NCI-H345 treated with DMSO at 0.1 percent for 48 hours (cell line): Measurements from ENCODE around the gene COL3A1.

Experiments
- DNase-seq: peaks from one replicate; lab custom pipeline; 2025; ENCODE audit not compliant: unreplicated experiment; lab: John Stamatoyannopoulos, UW

COL3A1 gene

GRCh38 chr2:189015359-189015758 is 41.2 kb downstream of the COL3A1 start:
- no peak for DNase-seq

- no peak for DNase-seq
Observed at GRCh38 chr2:189016311-189016861, 42.2 kb downstream of the COL3A1 start.

- DNase-seq: no peak
Observed at GRCh38 chr2:189018631-189019030, 44.5 kb downstream of the COL3A1 start.

GRCh38 chr2:189020179-189020578 is 46.0 kb downstream of the COL3A1 start:
- no peak for DNase-seq

GRCh38 chr2:189022053-189022481 is 47.9 kb downstream of the COL3A1 start:
- no peak for DNase-seq

GRCh38 chr2:189022492-189022891 is 48.3 kb downstream of the COL3A1 start:
- no peak for DNase-seq

- no peak for DNase-seq
Observed at GRCh38 chr2:189024901-189025618, 50.9 kb downstream of the COL3A1 start.

- no peak for DNase-seq
Observed at GRCh38 chr2:189037518-189037917, 63.3 kb downstream of the COL3A1 start.

- DNase-seq: no peak
Observed at GRCh38 chr2:189045836-189046235, 71.7 kb downstream of the COL3A1 start.

- DNase-seq: no peak
Observed at GRCh38 chr2:189046320-189046719, 72.1 kb downstream of the COL3A1 start.

GRCh38 chr2:189047171-189047888 is 73.2 kb downstream of the COL3A1 start:
- DNase-seq: no peak

- no peak for DNase-seq
Observed at GRCh38 chr2:189048189-189048588, 74.0 kb downstream of the COL3A1 start.

GRCh38 chr2:189049709-189050164 is 75.6 kb downstream of the COL3A1 start:
- DNase-seq: no peak

GRCh38 chr2:189050165-189050712 is 76.1 kb downstream of the COL3A1 start:
- no peak for DNase-seq

- DNase-seq: no peak
Observed at GRCh38 chr2:189056200-189057106, 82.3 kb downstream of the COL3A1 start.

GRCh38 chr2:189057316-189057715 is 83.1 kb downstream of the COL3A1 start:
- no peak for DNase-seq

- DNase-seq: no peak
Observed at GRCh38 chr2:189060096-189060642, 86.0 kb downstream of the COL3A1 start.
